Ishikawa (cell line): ENCODE measurements around the gene EXOC3.

Experiments used
- CEBPB ChIP-seq: IDR thresholded peaks from 2 replicates; pipeline ENCODE4 v1.6.1; 2012
- CREB1 ChIP-seq: IDR thresholded peaks from 2 replicates; pipeline ENCODE4 v1.6.1; 2012; ENCODE audit warnings: low read depth
- EGR1 ChIP-seq: IDR thresholded peaks from 2 replicates; pipeline ENCODE4 v1.6.1; 2012
- EP300 ChIP-seq: IDR thresholded peaks from 2 replicates; pipeline ENCODE4 v1.6.1; 2012; ENCODE audit warnings: borderline replicate concordance
- FOXM1 ChIP-seq: IDR thresholded peaks from 2 replicates; pipeline ENCODE4 v1.6.1; 2012; ENCODE audit warnings: low read depth, borderline replicate concordance
- MAX ChIP-seq: IDR thresholded peaks from 2 replicates; pipeline ENCODE4 v1.6.1; 2012
- NFIC ChIP-seq: IDR thresholded peaks from 2 replicates; pipeline ENCODE4 v1.6.1; 2012
- RAD21 ChIP-seq: IDR thresholded peaks from 2 replicates; pipeline ENCODE4 v1.6.1; 2012; ENCODE audit warnings: low read depth
- REST ChIP-seq: IDR thresholded peaks from 2 replicates; pipeline ENCODE4 v1.6.1; 2012; ENCODE audit warnings: low read depth, mild to moderate bottlenecking
- TAF1 ChIP-seq: IDR thresholded peaks from 2 replicates; pipeline ENCODE4 v1.6.1; 2012; ENCODE audit warnings: low read depth, mild to moderate bottlenecking
- TCF12 ChIP-seq: IDR thresholded peaks from 2 replicates; pipeline ENCODE4 v1.6.1; 2012; ENCODE audit warnings: low read depth
- TEAD4 ChIP-seq: IDR thresholded peaks from 2 replicates; pipeline ENCODE4 v1.6.1; 2012
- USF1 ChIP-seq: IDR thresholded peaks from 2 replicates; pipeline ENCODE4 v1.6.1; 2012
- YY1 ChIP-seq: IDR thresholded peaks from 2 replicates; pipeline ENCODE4 v1.6.1; 2012; ENCODE audit warnings: low read depth
- ZBTB7A ChIP-seq: IDR thresholded peaks from 2 replicates; pipeline ENCODE4 v1.6.1; 2012; ENCODE audit warnings: low read depth

Gene EXOC3

GRCh38 chr5:504326-505154, 61.6 kb downstream of the EXOC3 start:
- TF ChIP-seq MAX (no peak), TAF1 (no peak), YY1 (no peak), FOXM1 (no peak), CEBPB (no peak), ZBTB7A (no peak), USF1 (0 out of 2 replicates have a peak, but pooled peaks have one; percentile 37), EGR1 (no peak)

DNA sequence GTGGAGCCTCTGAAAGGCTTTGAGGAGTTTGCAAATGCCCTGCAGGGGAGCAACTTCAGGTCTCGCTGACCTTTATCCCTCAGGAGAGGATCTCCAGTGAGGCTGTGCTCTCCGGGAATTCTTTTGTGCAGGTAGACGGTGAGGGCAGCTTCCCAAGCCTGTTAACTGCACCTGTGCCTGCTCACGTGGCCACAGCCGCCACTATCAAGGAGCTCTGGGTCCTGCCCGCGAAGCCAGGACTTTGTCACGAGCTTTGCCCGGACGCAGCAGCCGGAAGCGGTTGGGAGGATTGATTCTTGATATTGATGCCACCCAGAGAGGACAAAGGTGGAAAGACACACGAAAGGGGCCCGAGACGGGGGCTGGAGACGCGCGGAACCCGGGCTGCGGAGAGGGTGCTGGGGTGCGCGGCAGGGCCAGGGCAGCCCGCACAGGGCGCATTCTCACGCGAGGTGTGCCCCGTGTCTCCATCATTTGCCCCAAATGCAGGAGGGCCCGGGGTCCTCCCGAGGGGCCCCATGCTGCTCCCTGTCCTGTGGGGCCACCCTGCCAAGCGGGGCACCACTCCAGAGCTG, 63.1 kb downstream of the EXOC3 start:
- TF ChIP-seq NFIC (no peak), USF1 (peak; percentile 85), MAX (peak; percentile 97)

GRCh38 chr5:509611-510185, 66.7 kb downstream of the EXOC3 start:
- no peak for TF ChIP-seq RAD21
- TF ChIP-seq TCF12: no peak
- no peak for TF ChIP-seq CREB1
- TF ChIP-seq FOXM1: no peak
- TF ChIP-seq EP300: no peak
- TF ChIP-seq NFIC: peak; percentile 82
- peak; percentile 54; the same call in 1 of the 2 replicates for TF ChIP-seq TEAD4
- TF ChIP-seq USF1: no peak
- TF ChIP-seq EGR1: no peak
- no peak for TF ChIP-seq ZBTB7A
- no peak for TF ChIP-seq REST
- no peak for TF ChIP-seq YY1
- no peak for TF ChIP-seq MAX
- no peak for TF ChIP-seq CEBPB
- no peak for TF ChIP-seq TAF1

- TF ChIP-seq TAF1 (no peak), CREB1 (no peak), EGR1 (no peak), YY1 (no peak), ZBTB7A (no peak), CEBPB (no peak), USF1 (no peak)
These were observed 67.5 kb downstream of the EXOC3 start for GRCh38 chr5:510521-510920.

DNA sequence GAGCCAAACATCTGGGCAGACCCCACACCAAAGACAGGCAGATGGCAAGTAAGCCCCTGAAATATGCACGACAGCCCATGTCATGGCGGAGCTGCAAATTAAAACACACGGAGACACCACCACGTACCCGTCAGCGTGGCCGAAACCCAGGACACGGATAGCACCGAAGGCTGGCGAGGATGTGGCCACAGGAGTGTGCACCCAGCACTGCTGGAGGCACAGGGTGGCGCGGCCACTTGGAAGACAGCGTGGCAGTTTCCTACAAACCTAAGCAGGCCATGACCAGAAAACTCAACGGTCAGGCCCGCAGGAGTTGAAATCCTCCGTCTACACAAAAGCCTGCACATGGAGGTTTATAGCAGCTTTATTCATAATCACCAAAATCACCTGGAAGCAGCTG, 68.5 kb downstream of the EXOC3 start:
- TF ChIP-seq CREB1 (no peak), EP300 (no peak), ZBTB7A (no peak), TAF1 (no peak), YY1 (no peak), REST (no peak), USF1 (no peak), TEAD4 (no peak), CEBPB (no peak), NFIC (no peak)
